ENCODE data around the gene TAF1C.

DNA sequence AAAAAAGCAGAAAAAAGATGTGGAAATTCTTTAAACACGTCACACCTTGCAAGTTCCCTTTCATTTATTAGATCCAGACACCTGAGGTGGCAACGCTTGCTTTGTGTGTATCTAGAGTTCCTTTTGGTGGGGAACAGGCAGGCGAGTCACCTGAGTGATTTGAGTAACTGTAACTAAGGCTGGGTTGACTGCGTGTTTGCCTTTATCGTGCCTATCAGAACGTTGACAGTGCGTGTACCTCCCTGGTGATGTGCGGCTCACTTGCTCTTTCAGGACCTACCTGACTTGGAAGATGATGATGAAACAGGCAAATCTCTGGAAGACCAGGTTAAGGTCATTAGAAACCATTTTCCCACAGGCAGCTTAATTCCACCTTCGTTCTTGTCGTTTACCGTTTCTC lies 12.5 kb downstream of the TAF1C start:
- TF ChIP-seq, protein P1, sequence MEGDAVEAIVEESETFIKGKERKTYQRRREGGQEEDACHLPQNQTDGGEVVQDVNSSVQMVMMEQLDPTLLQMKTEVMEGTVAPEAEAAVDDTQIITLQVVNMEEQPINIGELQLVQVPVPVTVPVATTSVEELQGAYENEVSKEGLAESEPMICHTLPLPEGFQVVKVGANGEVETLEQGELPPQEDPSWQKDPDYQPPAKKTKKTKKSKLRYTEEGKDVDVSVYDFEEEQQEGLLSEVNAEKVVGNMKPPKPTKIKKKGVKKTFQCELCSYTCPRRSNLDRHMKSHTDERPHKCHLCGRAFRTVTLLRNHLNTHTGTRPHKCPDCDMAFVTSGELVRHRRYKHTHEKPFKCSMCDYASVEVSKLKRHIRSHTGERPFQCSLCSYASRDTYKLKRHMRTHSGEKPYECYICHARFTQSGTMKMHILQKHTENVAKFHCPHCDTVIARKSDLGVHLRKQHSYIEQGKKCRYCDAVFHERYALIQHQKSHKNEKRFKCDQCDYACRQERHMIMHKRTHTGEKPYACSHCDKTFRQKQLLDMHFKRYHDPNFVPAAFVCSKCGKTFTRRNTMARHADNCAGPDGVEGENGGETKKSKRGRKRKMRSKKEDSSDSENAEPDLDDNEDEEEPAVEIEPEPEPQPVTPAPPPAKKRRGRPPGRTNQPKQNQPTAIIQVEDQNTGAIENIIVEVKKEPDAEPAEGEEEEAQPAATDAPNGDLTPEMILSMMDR (IDR thresholded peaks at IDR 0.05), result no peak
- TF ChIP-seq POLR2A (IDR thresholded peaks at IDR 0.05) (no peak), POLR2AphosphoS5 (IDR thresholded peaks at IDR 0.05) (no peak)
